Left ventricle myocardium inferior (tissue), 1 donor: ENCODE results near the gene RBMS3. TPM values are rescaled to one million over a fixed set of nuclear protein-coding genes. Genes with fewer than 3 reads are reported as not detected.

Experiments
- DNase-seq: peaks from one replicate; pipeline ENCODE4 v3.0.0-alpha.2; 2020
- H3K27ac ChIP-seq: fragments of 200-600 bp; replicated peaks from 2 replicates; pipeline ENCODE4 v1.8.0; 2021
- H3K27me3 ChIP-seq: fragments of 200-600 bp; 2 replicates; pipeline ENCODE4 v1.8.0; 2021; ENCODE audit warnings: low read depth
- H3K36me3 ChIP-seq: fragments of 200-600 bp; 2 replicates; pipeline ENCODE4 v1.8.0; 2021
- H3K4me1 ChIP-seq: fragments of 200-600 bp; 2 replicates; pipeline ENCODE4 v1.8.0; 2021
- H3K4me3 ChIP-seq: fragments of 200-600 bp; 2 replicates; pipeline ENCODE4 v1.8.0; 2021; ENCODE audit warnings: mild to moderate bottlenecking, moderate library complexity
- H3K9me3 ChIP-seq: fragments of 200-600 bp; replicated peaks from 2 replicates; pipeline ENCODE4 v1.8.0; 2021
- CTCF ChIP-seq: fragments of 200-600 bp; IDR thresholded peaks from 2 replicates; pipeline ENCODE4 v1.8.0; 2021; ENCODE audit warnings: antibody characterized with exemption, mild to moderate bottlenecking, borderline replicate concordance
- intact Hi-C: fragments of 100-400 bp; cut with micrococcal nuclease; formaldehyde crosslinking; loops from one replicate; pipeline ENCODE4 v1.11.0; 2022
- total RNA-seq: library from RNA; stranded (reverse); fragmentation: NEBNext Ultra II Directional; extraction: Animal tissue kit (Norgen Biotek cat#: 25700); gene quantifications from one replicate; pipeline ENCODE4 v1.2.1, GENCODE V29; 2021
- donor health status: DM: no; HTN: yes; CAD: no; lungs with severe emphysema.

RBMS3 gene
- total RNA-seq, 1 donor from 2014 or later = 25.3 TPM

- intact Hi-C loops = no loop called here
- no peak for DNase-seq
These were observed 213.6 kb downstream of the RBMS3 start for GRCh38 chr3:29494305-29495036.

GRCh38 chr3:29497282-29497681 lies 216.4 kb downstream of the RBMS3 start:
- H3K4me3 ChIP-seq = no peak overlapping the region
- H3K9me3 ChIP-seq = no peaks in the 10 kb centered on the region
- H3K4me1 ChIP-seq = no peaks in the 10 kb centered on the region
- no peak for TF ChIP-seq CTCF
- no peaks in the 10 kb centered on the region for H3K27me3 ChIP-seq
- no peak overlapping the region for H3K27ac ChIP-seq
- no peak for DNase-seq
- intact Hi-C loops = no loop called here
- no peaks in the 10 kb centered on the region for H3K36me3 ChIP-seq

More at GRCh38 chr3:29494305-29495036, 213.6 kb downstream of the RBMS3 start:
- peak overlapping the region; percentile 28 for H3K27ac ChIP-seq
- H3K36me3 ChIP-seq = peaks cover 10% of the 10 kb centered on the region
- H3K4me3 ChIP-seq = no peak overlapping the region
- H3K9me3 ChIP-seq = no peaks in the 10 kb centered on the region
- no peaks in the 10 kb centered on the region for H3K27me3 ChIP-seq
- no peak for TF ChIP-seq CTCF
- no peaks in the 10 kb centered on the region for H3K4me1 ChIP-seq

GRCh38 chr3:29502771-29503170 lies 221.9 kb downstream of the RBMS3 start:
- no peaks in the 10 kb centered on the region for H3K9me3 ChIP-seq

GRCh38 chr3:29503314-29503713 lies 222.4 kb downstream of the RBMS3 start:
- Histone ChIP-seq H3K27me3 (no peaks in the 10 kb centered on the region), H3K4me3 (no peak overlapping the region), H3K27ac (peak overlapping the region; percentile 69), H3K9me3 (no peaks in the 10 kb centered on the region), H3K4me1 (peaks cover 26% of the 10 kb centered on the region), H3K36me3 (no peaks in the 10 kb centered on the region)
- intact Hi-C loops = no loop called here
- TF ChIP-seq CTCF = no peak
- no peak for DNase-seq

More at GRCh38 chr3:29502771-29503170, 221.9 kb downstream of the RBMS3 start:
- Histone ChIP-seq H3K4me3 (no peak overlapping the region), H3K27me3 (no peaks in the 10 kb centered on the region), H3K27ac (peak overlapping the region; percentile 69), H3K36me3 (no peaks in the 10 kb centered on the region), H3K4me1 (peaks cover 26% of the 10 kb centered on the region)
- DNase-seq = no peak
- no peak for TF ChIP-seq CTCF
- intact Hi-C loops = no loop called here

GRCh38 chr3:29503958-29504357 lies 223.1 kb downstream of the RBMS3 start:
- TF ChIP-seq CTCF = no peak
- Histone ChIP-seq H3K9me3 (no peaks in the 10 kb centered on the region), H3K36me3 (no peaks in the 10 kb centered on the region), H3K4me1 (peaks cover 26% of the 10 kb centered on the region), H3K27me3 (no peaks in the 10 kb centered on the region), H3K4me3 (no peak overlapping the region), H3K27ac (peak overlapping the region; percentile 69)
- intact Hi-C loops = no loop called here
- DNase-seq = no peak
